Right lobe of liver (tissue), 6 donors: ENCODE data around the gene IPMK. TPM values are rescaled to one million over a fixed set of nuclear protein-coding genes. Genes with fewer than 3 reads are reported as not detected.
"Not testable (repeated sequence)": the region's sequence is repeated elsewhere in the genome, so short reads cannot be mapped to it uniquely, and the experiment has no call there.

Experiments used
- ATAC-seq, 4 donors: fragments of 200-7000 bp; cut with Tn5 transposase; one replicate each; pipeline ENCODE4 v1.9.1; 2020; ENCODE audit warnings: mild to moderate bottlenecking in 4 of 4, moderate library complexity in 4 of 4
- DNase-seq, 3 donors: peaks; one replicate each; pipeline ENCODE4 v3.0.0-alpha.2; 2020
- H3K27ac ChIP-seq, 3 donors: fragments of 200-600 bp; one replicate each; pipeline ENCODE4 v1.8.0; 2022
- H3K27me3 ChIP-seq, 2 donors: fragments of 200-600 bp; one replicate each; pipeline ENCODE4 v1.8.0; 2022
- H3K36me3 ChIP-seq, 4 donors: fragments of 200-600 bp; sonication (generic) in 1 of 4; one replicate each; pipeline versions ENCODE4 v1.5.1 to v1.8.0; 2017 to 2022; ENCODE audit warnings: control low read depth in 1 of 4
- H3K4me1 ChIP-seq, 4 donors: fragments of 200-600 bp; sonication (generic) in 1 of 4; one replicate each; pipeline versions ENCODE4 v1.5.1 to v1.8.0; 2017 to 2022; ENCODE audit warnings: control low read depth in 1 of 4
- H3K4me3 ChIP-seq, 3 donors: fragments of 200-600 bp; one replicate each; pipeline ENCODE4 v1.8.0; 2022
- H3K9me3 ChIP-seq, 4 donors: fragments of 200-600 bp; sonication (generic) in 1 of 4; one replicate each; pipeline versions ENCODE4 v1.5.1 to v1.8.0; 2017 to 2022; ENCODE audit warnings: control low read depth in 1 of 4
- POLR2A ChIP-seq: fragments of 450-650 bp; IDR thresholded peaks from one replicate; pipeline ENCODE4 v1.6.1; 2017; ENCODE audit warnings: antibody characterized with exemption, mild to moderate bottlenecking
- WGBS: methylation state at CpG from one replicate; pipeline ENCODE4 v1.1.6; 2018; ENCODE audit warnings: low coverage, low lambda C conversion rate; ENCODE audit not compliant: insufficient coverage; ENCODE audit errors: missing lambda C conversion rate; 5-methylcytosine and 5-hydroxymethylcytosine counted together
- intact Hi-C, 2 donors: fragments of 100-400 bp; cut with DNase I; formaldehyde crosslinking; loops; one replicate each; pipeline versions ENCODE4 v1.11.2 to v1.14.1; 2022
- total RNA-seq, 6 experiments: library from RNA; depleted of rRNA in 2 of 6; stranded (reverse); fragments of >200 nt in 2 of 6; fragmentation: NEBNext Ultra II Directional in 3 of 6; extraction: Animal tissue kit (Norgen Biotek cat#: 25700) in 3 of 6; gene quantifications; one replicate each; pipeline versions ENCODE4 v1.1.0 to v1.2.4, GENCODE V29; 2016 to 2023
- TF ChIP-seq, protein P1 (sequence below), 4 donors: fragments of 200-600 bp in 3 of 4; fragments of 450-650 bp in 1 of 4; IDR thresholded peaks; one replicate each; pipeline versions ENCODE4 v1.5.1 to v1.8.0; 2016 to 2022; ENCODE audit warnings: antibody characterized with exemption in 4 of 4, mild to moderate bottlenecking in 2 of 4
- donor health status: DM: no; HTN: yes; CAD: no.
- donor health status: DM: no; HTN: no; CAD: no.
- donor health status: DM: no; HTN: no; CAD: no.
- donor health status: DM: no; HTN: yes; CAD: no.
- donor health status: DM: no; HTN: yes; CAD: no.

IPMK gene
- total RNA-seq, 6 experiments from 2014 or later = 2.8 to 8.1 (median 4.7) TPM

GRCh38 chr10:58243801-58244200 lies 23.9 kb downstream of the IPMK start:
- DNase-seq, ATAC-seq, H3K27me3 ChIP-seq, H3K4me3 ChIP-seq, H3K9me3 ChIP-seq, intact Hi-C loops, H3K27ac ChIP-seq, H3K36me3 ChIP-seq, H3K4me1 ChIP-seq: not testable (repeated sequence)
- no CpG with 5 or more reads among the region's 31 CpGs for WGBS

DNA sequence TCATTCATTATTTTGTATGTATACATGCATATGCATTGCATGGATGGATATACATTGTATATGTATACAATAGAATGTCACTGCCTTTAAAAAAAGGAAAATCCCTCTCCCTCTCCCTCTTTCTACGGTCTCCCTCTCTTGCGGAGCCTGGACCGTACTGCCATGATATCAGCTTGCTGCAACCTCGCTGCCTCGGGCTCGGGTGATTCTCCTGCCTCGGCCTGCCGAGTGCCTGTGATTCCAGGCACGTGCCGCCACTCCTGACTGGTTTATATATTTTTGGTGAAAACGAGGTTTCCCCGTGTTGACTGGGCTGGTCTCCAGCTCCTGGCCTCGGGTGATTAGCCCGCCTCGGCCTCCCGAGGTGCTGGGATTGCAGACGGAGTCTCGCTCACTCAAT lies 24.4 kb downstream of the IPMK start:
- H3K36me3 ChIP-seq = no peaks in the 10 kb centered on the region
- ATAC-seq = no peak

DNA sequence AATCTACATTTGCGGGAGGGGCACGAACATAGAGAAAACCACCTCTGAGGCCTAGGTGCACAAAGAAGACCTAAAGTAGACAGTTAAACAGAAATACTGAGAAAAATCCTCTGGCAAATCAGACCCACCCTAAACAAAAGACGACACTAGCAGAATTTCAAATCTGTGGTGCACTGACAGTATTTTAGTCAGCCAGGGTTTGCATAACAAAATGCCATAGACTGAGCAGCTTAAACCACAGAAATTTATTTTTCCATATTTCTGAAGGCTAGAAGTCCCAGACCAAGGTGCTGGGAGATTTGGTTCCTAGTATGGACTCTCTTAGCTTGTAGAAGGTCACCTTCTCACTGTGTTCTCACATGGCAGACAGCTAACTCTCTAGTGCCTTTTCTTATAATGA lies 26.3 kb downstream of the IPMK start:
- no peaks in the 10 kb centered on the region for H3K4me1 ChIP-seq
- intact Hi-C loops = no loop called here
- no peaks in the 10 kb centered on the region for H3K27me3 ChIP-seq
- no peaks in the 10 kb centered on the region for H3K9me3 ChIP-seq
- WGBS = 100% methylated on average over 3 of the region's 3 CpGs
- ATAC-seq (no peak), DNase-seq (no peak)
- H3K4me3 ChIP-seq = no peak overlapping the region
- H3K27ac ChIP-seq = no peak overlapping the region
- TF ChIP-seq, protein P1, sequence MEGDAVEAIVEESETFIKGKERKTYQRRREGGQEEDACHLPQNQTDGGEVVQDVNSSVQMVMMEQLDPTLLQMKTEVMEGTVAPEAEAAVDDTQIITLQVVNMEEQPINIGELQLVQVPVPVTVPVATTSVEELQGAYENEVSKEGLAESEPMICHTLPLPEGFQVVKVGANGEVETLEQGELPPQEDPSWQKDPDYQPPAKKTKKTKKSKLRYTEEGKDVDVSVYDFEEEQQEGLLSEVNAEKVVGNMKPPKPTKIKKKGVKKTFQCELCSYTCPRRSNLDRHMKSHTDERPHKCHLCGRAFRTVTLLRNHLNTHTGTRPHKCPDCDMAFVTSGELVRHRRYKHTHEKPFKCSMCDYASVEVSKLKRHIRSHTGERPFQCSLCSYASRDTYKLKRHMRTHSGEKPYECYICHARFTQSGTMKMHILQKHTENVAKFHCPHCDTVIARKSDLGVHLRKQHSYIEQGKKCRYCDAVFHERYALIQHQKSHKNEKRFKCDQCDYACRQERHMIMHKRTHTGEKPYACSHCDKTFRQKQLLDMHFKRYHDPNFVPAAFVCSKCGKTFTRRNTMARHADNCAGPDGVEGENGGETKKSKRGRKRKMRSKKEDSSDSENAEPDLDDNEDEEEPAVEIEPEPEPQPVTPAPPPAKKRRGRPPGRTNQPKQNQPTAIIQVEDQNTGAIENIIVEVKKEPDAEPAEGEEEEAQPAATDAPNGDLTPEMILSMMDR (IDR thresholded peaks at IDR 0.05) = no peak
- TF ChIP-seq POLR2A = no peak
- H3K36me3 ChIP-seq = no peaks in the 10 kb centered on the region

More for the DNA sequence above, 24.4 kb downstream of the IPMK start:
- TF ChIP-seq, protein P1 (IDR thresholded peaks at IDR 0.05) = no peak
- no peak for TF ChIP-seq POLR2A
- no peaks in the 10 kb centered on the region for H3K27me3 ChIP-seq
- intact Hi-C loops = no loop called here
- no peak overlapping the region for H3K27ac ChIP-seq
- DNase-seq = no peak
- H3K4me3 ChIP-seq = no peak overlapping the region
- H3K4me1 ChIP-seq = no peaks in the 10 kb centered on the region
- no peaks in the 10 kb centered on the region for H3K9me3 ChIP-seq
- WGBS = 97% methylated on average over 10 of the region's 18 CpGs

- WGBS = 50% methylated on average over 2 of the region's 4 CpGs
- H3K9me3 ChIP-seq = no peaks in the 10 kb centered on the region
- TF ChIP-seq POLR2A = no peak
- TF ChIP-seq, protein P1 (IDR thresholded peaks at IDR 0.05) = no peak
- H3K27ac ChIP-seq = no peak overlapping the region
- no peak for ATAC-seq
- no peak overlapping the region for H3K4me3 ChIP-seq
- H3K27me3 ChIP-seq = no peaks in the 10 kb centered on the region
- H3K36me3 ChIP-seq = no peaks in the 10 kb centered on the region
- intact Hi-C loops = no loop called here
- DNase-seq = no peak
- H3K4me1 ChIP-seq = no peaks in the 10 kb centered on the region
These were observed 27.2 kb downstream of the IPMK start for GRCh38 chr10:58240531-58240930.

DNA sequence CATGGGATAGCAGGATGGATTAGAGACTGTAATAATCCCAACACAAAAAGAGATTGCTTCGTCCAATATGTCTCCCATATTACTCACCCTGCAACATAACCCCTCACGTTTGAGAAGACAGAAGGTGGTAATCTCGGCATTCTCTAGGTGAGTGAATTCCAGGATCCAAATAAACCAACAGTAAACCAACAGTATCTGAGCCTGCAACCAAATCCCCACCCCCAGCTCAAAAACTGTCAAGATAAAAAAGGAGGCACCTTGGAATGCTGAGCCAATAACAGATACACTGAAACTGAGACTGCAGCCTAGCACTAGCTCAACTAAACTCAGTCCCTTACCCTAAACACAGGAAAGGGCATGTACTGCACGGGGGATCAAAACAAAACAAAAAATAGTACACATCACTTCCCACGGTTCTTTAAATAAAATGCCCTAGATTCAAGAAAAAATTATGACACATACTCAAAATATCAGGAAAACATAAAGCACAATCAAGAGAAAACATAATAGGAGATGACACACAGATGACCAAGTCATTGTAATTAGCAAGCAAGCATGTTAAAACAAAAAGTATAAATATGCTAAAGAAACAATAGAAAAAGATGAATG lies 28.0 kb downstream of the IPMK start:
- H3K4me3 ChIP-seq = no peak overlapping the region
- WGBS = 81% methylated on average over 5 of the region's 5 CpGs
- no peaks in the 10 kb centered on the region for H3K36me3 ChIP-seq
- H3K27me3 ChIP-seq = no peaks in the 10 kb centered on the region
- no peak overlapping the region for H3K27ac ChIP-seq
- DNase-seq = no peak
- no peak for TF ChIP-seq POLR2A
- TF ChIP-seq, protein P1 (IDR thresholded peaks at IDR 0.05) = no peak
- H3K9me3 ChIP-seq = no peaks in the 10 kb centered on the region
- no peak for ATAC-seq
- intact Hi-C loops = no loop called here
- no peaks in the 10 kb centered on the region for H3K4me1 ChIP-seq
